Kidney (tissue), 14 donors: Measurements from ENCODE around the gene MAVS. TPM values are rescaled to one million over a fixed set of nuclear protein-coding genes. Genes with fewer than 3 reads are reported as not detected.

Source experiments
- DNase-seq, 5 donors: peaks; one replicate each; pipeline ENCODE4 v3.0.0-alpha.2; 2013 to 2020
- FAIRE-seq: peaks from 2 replicates; lab custom pipeline; 2012; peaks lifted over from hg19 to GRCh38; lab: Jason Lieb, UNC
- H3K27ac ChIP-seq, 2 donors: one replicate each; pipeline ENCODE4 v1.7.0; 2013; ENCODE audit warnings: low read depth in 2 of 2, low read length in 2 of 2, inconsistent platforms in 1 of 2
- H3K27me3 ChIP-seq: one replicate; pipeline ENCODE4 v1.7.1; 2013; ENCODE audit warnings: low read length, inconsistent platforms; ENCODE audit not compliant: control insufficient read depth, insufficient read depth
- H3K36me3 ChIP-seq, 3 donors: one replicate each; pipeline versions ENCODE4 v1.7.0 to v1.7.1; 2013; ENCODE audit warnings: low read length in 3 of 3, control low read depth in 1 of 3, inconsistent platforms in 1 of 3; ENCODE audit not compliant: insufficient read depth in 3 of 3, control insufficient read depth in 2 of 3
- H3K4me1 ChIP-seq, 3 donors: one replicate each; pipeline versions ENCODE4 v1.7.0 to v1.7.1; 2013; ENCODE audit warnings: low read length in 3 of 3, inconsistent platforms in 1 of 3, low read depth in 1 of 3; ENCODE audit not compliant: control insufficient read depth in 2 of 3, insufficient read depth in 2 of 3
- H3K4me3 ChIP-seq, 3 donors: one replicate each; pipeline versions ENCODE4 v1.7.0 to v1.8.1; 2013; ENCODE audit warnings: low read length in 3 of 3, control low read depth in 1 of 3, inconsistent platforms in 1 of 3
- H3K9ac ChIP-seq, 3 donors: one replicate each; pipeline versions ENCODE4 v1.7.0 to v1.7.1; 2013; ENCODE audit warnings: low read length in 3 of 3, control low read depth in 1 of 3, inconsistent platforms in 1 of 3
- H3K9me3 ChIP-seq, 3 donors: one replicate each; pipeline versions ENCODE4 v1.7.0 to v1.7.1; 2013; ENCODE audit warnings: low read length in 3 of 3, control low read depth in 1 of 3, inconsistent platforms in 1 of 3; ENCODE audit not compliant: control insufficient read depth in 2 of 3, insufficient read depth in 1 of 3
- CTCF ChIP-seq: IDR thresholded peaks from 3 replicates; pipeline ENCODE4 v1.5.1; 2012; ENCODE audit warnings: mild to moderate bottlenecking, moderate library complexity, borderline replicate concordance; ENCODE audit not compliant: insufficient read depth; ENCODE audit errors: extremely low read depth
- intact Hi-C: fragments of 100-400 bp; cut with DNase I; formaldehyde crosslinking; loops from one replicate; pipeline ENCODE4 v1.11.1; 2022
- polyA plus RNA-seq: library from polyadenylated mRNA; stranded (reverse); fragments of 350-450 nt; fragmentation: Illumina TruSeq; extraction: RNeasy Lipid Tissue Mini Kit (QIAGEN cat#74804); gene quantifications from one replicate; pipeline ENCODE4 v1.2.3, GENCODE V29; 2014; ENCODE audit warnings: low read depth, low replicate concordance; ENCODE audit not compliant: insufficient read depth
- total RNA-seq: library from RNA; stranded (reverse); fragmentation: NEBNext Ultra II Directional; extraction: Animal tissue kit (Norgen Biotek cat#: 25700); gene quantifications from one replicate; pipeline ENCODE4 v1.2.1, GENCODE V29; 2021
- donor health status: control.
- donor health status: control.
- donor health status: control.
- donor health status: control.
- donor health status: control.
- donor health status: DM: yes; HTN: yes; CAD: no.
- donor health status: Normal renal cell carcinoma (clear cell type).

MAVS gene
- total and polyA plus RNA-seq, 2 donors from 2014 or later, result 10.0 to 46.8 TPM

GRCh38 chr20:3900187-3900604 lies 53.6 kb downstream of the MAVS start:
- Histone ChIP-seq H3K9ac (no peak overlapping the region), H3K27ac (peak overlapping the region in 1 of 2 donors; percentile 17), H3K27me3 (no peaks in the 10 kb centered on the region), H3K9me3 (no peaks in the 10 kb centered on the region), H3K4me3 (no peak overlapping the region), H3K36me3 (no peaks in the 10 kb centered on the region), H3K4me1 (peaks cover 0 to 14% (median 2%) of the 10 kb centered on the region in 3 donors)
- TF ChIP-seq CTCF, result no peak
- DNase-seq, result no peak
- no peak for FAIRE-seq
- intact Hi-C loops, result no loop called here

GRCh38 chr20:3901028-3901705 lies 54.5 kb downstream of the MAVS start:
- H3K9me3 ChIP-seq, result no peaks in the 10 kb centered on the region
- H3K27me3 ChIP-seq, result no peaks in the 10 kb centered on the region
- peaks cover 0 to 14% (median 2%) of the 10 kb centered on the region in 3 donors for H3K4me1 ChIP-seq
- H3K36me3 ChIP-seq, result no peaks in the 10 kb centered on the region
- no peak overlapping the region for H3K27ac ChIP-seq
- DNase-seq (no peak), FAIRE-seq (no peak)
- no peak overlapping the region for H3K9ac ChIP-seq
- intact Hi-C loops, result no loop called here
- TF ChIP-seq CTCF, result no peak
- no peak overlapping the region for H3K4me3 ChIP-seq

- Histone ChIP-seq H3K9me3 (no peaks in the 10 kb centered on the region), H3K9ac (no peak overlapping the region), H3K27ac (no peak overlapping the region), H3K4me3 (no peak overlapping the region), H3K36me3 (no peaks in the 10 kb centered on the region), H3K4me1 (peaks cover 0 to 9% (median 2%) of the 10 kb centered on the region in 3 donors), H3K27me3 (no peaks in the 10 kb centered on the region)
- intact Hi-C loops, result no loop called here
- DNase-seq (no peak), FAIRE-seq (no peak)
- no peak for TF ChIP-seq CTCF
Measured at GRCh38 chr20:3901706-3902440, 55.2 kb downstream of the MAVS start.
